Esophagus muscularis mucosa (tissue), 4 donors: ENCODE data around the gene SLC38A8.
A peak's percentile ranks its signal among the peaks of the same experiment; 100 is the strongest.

Experiments
- CTCF ChIP-seq, 3 experiments: fragments of 200-600 bp in 2 of 3; fragments of 450-650 bp in 1 of 3; sonication (generic) in 2 of 3; IDR thresholded peaks; one replicate each; pipeline ENCODE4 v1.5.1; 2017 to 2019; ENCODE audit warnings: antibody characterized with exemption in 3 of 3, mild to moderate bottlenecking in 2 of 3, moderate library complexity in 1 of 3
- EP300 ChIP-seq: sonication (generic); formaldehyde crosslinking; IDR thresholded peaks from one replicate; pipeline ENCODE4 v1.6.1; 2017; ENCODE audit warnings: antibody characterized with exemption
- POLR2A ChIP-seq: fragments of 450-650 bp; IDR thresholded peaks from one replicate; pipeline ENCODE4 v1.6.1; 2017; ENCODE audit warnings: antibody characterized with exemption, moderate library complexity, mild to moderate bottlenecking, low read depth

- TF ChIP-seq CTCF (IDR thresholded peaks at IDR 0.05) (peak; percentile 49 to 64 (median 49)), POLR2A (no peak), EP300 (no peak)
These were observed 42.1 kb upstream of the SLC38A8 start for GRCh38 chr16:84084570-84085270.
